Measurements from ENCODE around the gene PCDH9.

Gene PCDH9

DNA sequence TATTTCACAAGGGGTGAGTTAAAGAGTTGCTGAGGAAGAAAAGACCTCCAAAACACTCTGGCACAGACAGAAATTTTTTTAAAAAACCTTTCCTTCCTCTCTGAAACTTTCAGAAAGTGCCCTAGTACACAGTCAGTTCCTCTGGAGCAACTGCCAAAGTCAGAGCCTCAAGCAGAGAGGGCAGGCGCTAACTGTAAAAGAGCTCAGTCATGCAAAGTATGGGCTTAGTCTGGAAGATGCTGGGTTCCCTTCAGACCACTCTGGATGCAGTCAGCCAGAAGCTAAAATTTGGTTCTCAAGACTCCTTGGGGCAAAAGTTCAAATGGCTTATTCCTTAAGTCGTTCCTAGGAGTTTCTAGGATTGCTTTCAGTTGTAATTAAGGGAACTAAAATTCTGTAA, 671.6 kb downstream of the PCDH9 start:
- intact Hi-C loops (cut with DNase I) = no loop called here
- DNase-seq = peak in 10 of 42 donors; percentile 1 to 40 (median 10)

DNA sequence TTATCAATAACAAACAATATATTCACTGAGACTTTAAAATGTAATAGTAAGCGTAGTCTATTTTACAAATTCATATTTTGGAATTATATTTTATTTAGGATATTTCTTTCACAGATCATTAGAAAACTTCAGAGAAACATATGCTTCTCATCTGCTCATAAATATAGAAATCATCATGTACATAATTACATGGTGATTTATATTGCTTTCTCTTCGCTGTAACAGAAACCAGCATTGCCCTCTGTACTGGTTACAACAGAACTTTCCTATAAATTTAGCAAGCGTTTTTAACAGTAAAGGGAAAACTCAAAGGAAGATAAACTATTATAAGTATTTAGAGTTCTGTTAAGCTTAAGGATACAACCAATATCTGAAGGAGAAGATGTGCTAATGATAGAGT, 672.8 kb downstream of the PCDH9 start:
- DNase-seq = no peak
- intact Hi-C loops (cut with DNase I) = no loop called here

DNA sequence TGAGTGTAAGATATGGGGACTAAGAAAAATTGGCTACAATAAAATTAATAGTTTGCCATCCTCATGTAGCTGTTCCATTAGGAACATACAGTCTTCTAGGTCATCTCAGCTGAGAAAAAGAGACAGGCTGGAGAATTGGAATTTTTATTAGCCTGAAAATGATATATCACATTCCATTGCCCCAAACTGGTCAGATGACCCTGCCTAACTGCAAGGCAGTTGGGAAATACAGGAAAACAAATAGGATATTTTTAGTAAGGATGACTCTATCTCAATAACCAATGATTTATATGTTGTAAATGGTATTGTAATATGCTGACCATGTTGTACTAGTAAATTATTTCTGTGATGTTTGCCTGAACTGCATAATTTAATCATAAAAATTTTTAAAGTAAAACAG, 673.8 kb downstream of the PCDH9 start:
- intact Hi-C loops (cut with DNase I) = no loop called here
- no peak for DNase-seq

DNA sequence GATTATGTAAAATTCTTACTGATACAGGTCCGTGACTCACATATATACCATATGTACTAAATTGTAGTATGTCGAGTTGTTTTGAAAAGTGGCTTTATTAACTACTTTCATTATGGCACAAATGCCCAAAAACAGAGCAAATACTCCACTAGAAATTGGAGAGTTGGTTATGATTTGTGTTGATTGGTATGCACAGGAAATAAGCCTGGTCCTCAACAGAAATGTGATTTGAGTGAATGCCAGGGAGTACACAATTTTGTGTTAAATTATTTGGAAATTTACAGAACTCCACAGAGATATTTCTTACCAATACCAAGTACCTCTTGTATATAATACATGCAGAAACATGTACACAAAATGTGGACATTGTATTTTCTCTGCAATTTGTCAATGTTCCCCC, 676.7 kb downstream of the PCDH9 start:
- DNase-seq = no peak
- intact Hi-C loops (cut with DNase I) = no loop called here

DNA sequence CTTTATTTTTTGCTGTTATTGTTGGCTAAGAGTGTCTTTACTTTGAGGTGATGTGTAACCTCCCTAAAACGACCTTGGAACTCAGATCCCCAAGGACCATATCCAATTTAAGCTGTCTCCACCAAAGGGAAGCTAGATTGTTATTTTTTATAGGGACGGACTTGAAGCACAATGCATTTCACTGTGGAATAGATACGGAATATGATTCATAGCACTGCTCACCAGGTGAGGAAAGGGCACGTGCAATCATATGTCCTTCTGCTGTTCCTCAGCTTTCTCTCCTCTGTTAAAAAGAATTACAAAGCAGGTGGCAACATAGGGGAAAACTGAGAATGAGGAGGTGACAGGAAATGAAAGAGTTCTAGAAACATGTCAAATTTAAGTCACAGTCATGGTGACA, 679.0 kb downstream of the PCDH9 start:
- DNase-seq = no peak
- intact Hi-C loops (cut with DNase I) = no loop called here

DNA sequence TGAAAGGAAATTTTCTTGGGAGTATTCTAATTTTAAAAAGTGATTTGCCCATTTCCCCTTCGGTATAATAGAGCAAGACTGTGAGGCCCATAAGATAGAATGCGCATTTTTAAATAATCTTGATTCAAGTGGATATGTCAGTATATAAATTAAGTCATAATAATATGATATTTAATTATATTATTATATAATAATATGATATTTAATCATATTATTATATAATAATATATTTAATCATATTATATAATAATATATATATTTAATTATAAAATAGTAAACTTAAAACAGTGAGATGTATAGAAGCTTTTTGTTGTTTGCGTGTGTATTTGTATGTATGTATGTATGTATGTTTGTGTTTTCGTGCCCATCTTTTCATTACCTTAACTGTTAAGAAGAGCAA, 682.5 kb downstream of the PCDH9 start:
- no peak for DNase-seq
- intact Hi-C loops (cut with DNase I) = no loop called here

DNA sequence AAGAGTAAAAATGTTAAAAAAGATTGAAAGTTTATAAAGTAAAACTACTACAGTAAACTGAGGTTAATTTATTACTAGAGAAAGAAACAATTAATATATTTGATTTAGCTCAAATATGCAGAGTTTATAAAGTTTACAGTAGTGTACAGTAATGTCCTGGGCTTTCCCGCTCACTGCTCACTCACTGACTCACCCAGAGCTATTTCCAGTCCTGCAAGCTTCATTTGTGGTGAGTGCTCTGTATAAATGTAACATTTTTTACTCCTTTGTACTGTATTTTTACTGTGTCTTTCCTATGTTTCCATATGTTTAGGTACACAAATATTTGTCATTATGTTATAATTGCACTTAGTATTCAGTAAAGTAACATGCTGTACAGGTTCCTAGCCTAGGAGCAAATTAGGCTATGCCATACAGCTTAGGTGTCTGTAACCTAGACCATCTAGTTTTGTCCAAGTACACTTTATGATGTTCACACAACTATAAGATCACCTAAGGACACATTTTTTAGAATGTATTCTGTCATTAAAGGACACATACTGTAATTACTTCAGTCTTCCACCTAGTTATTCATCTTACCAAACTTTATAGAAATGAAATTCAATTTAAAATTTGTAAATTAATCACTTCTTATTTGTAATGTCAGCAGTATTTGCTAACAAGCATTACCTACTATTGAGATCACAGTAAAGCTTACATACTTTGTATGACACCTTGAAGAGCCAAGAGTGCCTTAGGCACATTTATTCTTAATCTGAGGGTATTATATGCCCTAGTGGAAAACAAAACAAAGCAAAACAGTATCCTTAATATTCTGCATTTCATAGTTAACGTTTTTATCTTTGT, 683.4 kb downstream of the PCDH9 start:
- intact Hi-C loops (cut with DNase I) = no loop called here
- no peak for DNase-seq

DNA sequence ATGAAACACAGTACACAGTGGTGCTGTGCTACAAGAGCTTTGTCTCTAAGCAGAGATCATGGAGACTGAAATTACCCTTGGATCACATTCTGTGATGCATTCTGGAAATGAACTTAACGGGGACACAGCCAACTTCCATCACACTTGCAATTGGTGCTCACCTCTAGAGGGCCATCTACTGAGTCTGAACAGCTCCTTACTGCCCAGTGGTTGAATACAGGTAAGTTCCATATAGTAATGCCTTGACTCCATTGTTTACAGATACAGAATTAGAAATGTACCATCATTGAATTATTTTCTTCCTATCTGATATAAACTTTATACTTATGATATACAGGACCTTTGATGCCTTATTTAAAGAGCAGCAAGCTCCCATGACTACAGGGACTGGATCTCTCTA, 686.4 kb downstream of the PCDH9 start:
- intact Hi-C loops (cut with DNase I) = no loop called here
- DNase-seq = no peak

DNA sequence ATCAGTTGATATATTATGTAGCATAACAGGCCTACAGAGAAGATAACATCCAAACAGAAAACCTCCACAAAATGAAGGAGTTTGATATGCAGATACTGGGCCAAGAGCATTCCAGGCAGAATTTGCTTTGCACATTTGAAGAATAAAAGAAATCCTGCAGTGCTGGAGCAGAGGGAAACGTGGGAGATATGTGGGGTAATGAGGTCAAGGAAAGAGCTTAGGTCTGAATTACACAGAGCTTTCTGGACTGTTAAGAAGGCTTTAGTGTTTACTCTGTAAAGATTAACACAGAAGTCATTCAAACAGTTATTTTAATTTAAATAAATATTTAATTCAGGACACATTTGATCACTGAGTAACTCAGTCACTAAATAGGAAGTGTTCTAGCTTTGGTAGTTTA, 692.7 kb downstream of the PCDH9 start:
- intact Hi-C loops (cut with DNase I) = no loop called here
- DNase-seq = no peak

DNA sequence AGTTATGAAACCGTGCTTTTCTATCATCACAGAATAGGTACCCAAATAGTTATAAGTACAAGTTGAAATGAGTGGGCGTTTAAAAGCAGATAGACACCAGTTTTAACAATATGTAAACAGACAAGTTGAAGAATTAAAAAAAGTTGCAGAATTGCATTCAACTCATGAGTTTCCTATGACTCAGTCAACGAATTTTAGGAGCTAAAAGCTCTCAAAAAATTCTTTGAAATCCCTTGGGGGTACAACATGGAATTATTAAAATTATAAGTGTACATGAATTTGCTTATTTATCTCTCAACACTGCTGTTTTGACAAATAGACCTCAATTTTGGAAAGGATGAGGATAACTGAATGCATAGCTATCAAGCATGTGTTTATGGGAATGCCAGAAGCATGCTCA, 693.4 kb downstream of the PCDH9 start:
- no peak for DNase-seq
- intact Hi-C loops (cut with DNase I) = no loop called here

DNA sequence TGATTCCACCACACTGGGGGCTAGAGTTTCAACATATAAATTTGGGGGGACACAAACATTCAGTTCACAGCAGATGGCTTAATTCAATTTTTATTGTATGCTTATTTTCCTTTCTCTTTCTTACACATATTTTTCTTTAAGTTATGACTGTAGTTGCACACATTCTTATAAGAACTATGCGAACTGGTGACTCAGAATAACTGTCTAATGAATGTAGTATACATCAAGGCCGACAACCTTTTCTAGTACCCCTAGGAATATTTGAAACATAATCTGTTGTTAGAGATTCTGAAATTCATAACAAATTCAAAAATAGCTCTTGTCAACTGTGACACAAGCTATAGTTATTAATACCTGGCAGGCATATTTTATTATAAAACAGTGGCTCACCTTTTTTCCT, 695.6 kb downstream of the PCDH9 start:
- intact Hi-C loops (cut with DNase I) = no loop called here
- DNase-seq = no peak

DNA sequence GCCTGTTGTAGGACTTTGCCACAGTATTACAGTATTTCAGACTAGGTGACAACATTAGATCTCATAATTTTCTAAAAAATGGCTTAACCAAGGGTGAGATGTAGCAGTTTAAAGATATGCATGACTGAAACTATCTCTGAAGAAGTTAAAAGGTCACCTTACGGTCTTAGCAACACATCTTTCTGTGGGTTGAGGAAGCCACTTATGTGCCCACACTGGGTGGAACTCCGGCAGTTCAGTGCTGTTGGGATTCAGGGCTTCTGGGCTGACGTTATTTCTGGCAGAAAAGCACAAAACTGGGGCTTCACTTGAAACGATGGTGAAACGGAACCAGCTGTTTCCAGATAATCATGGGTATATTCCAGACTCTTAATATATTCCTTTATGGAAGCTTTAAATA, 697.3 kb downstream of the PCDH9 start:
- no peak for DNase-seq
- intact Hi-C loops (cut with DNase I) = no loop called here

DNA sequence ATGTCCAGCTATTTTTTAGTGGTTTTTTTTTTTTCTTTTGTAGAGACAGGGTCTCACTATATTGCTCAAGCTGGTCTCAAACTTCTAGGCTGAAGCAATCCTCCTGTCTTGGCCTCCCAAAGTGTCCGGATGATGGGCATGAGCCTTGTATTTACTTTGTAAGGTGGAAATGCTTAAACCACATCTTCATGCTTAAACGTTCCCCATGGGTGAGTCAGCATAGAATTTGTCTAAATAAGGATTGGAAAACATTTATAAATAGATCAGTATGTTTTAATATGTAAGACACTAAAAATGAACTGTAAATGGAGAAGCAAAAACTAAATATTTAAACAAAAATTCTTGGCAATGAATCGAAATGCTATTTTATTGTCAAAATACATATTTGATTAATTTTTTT, 698.0 kb downstream of the PCDH9 start:
- intact Hi-C loops (cut with DNase I) = no loop called here

DNA sequence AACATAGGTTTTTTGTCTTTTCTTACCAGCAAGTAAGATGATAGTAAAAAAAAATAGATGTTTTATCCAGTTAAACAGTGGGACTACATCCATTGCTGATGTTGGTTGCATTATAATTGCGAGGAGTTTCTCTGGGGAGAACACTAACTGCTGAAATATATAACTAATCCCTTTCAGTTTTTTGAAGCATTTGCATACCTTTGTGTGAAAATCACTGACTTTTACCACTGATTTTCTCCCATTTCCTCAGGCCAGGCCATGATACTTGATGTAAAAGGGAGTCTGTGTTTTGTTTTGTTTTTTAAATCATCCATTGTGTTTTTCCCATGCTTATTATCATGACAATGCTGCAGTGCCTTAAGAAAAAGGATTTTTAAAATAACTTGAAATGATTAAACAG, 699.5 kb downstream of the PCDH9 start:
- intact Hi-C loops (cut with DNase I) = no loop called here
- DNase-seq = no peak

More for the DNA sequence above, 698.0 kb downstream of the PCDH9 start:
- DNase-seq = no peak

DNA sequence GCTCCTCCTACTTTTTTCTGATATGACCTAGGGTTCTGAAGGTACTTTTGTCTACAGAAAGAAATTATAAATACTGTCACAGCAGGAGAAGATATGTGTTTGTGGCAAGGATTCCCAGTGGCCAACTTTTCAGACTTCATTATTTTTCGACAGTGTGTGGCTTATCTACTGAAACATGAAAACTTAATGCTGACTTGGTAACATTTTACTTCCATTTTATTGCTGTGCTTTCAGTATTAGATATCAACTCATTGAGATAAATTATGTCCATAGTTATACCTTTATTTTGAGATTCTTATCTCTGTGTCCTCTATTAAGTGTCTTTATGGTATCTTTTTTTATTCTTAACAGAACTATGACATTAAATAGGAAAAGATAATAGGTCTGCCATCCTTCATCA, 700.0 kb downstream of the PCDH9 start:
- no peak for DNase-seq
- intact Hi-C loops (cut with DNase I) = no loop called here

DNA sequence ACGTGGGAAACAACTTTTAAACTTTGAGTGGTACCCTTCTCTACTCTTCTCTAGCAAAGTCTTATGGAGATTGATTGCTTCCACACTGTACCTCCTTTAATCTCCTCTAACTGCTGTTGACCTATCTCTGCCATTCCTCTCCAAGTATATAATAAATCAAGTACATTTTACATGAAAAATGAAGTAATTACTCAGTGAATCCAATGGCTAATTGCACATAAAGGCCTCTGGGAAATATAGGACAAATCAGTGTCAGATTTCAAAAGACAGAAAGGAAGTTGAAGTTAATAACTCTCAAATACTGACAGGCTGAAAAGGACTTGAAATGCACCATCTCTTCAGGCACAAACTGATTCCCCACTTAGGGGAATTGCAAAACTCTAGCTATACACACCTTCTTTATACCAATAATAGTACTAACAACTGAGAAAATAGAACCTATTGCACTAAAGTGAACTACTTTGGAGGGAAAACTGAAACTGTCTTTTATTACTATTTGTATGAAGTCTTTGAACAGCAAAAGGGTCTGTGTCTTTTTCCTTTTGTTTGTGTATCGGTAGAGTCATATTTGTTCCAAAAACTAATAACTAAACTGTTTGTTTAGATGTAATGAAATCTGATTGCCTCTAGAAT, 701.1 kb downstream of the PCDH9 start:
- intact Hi-C loops (cut with DNase I) = no loop called here
- DNase-seq = no peak

DNA sequence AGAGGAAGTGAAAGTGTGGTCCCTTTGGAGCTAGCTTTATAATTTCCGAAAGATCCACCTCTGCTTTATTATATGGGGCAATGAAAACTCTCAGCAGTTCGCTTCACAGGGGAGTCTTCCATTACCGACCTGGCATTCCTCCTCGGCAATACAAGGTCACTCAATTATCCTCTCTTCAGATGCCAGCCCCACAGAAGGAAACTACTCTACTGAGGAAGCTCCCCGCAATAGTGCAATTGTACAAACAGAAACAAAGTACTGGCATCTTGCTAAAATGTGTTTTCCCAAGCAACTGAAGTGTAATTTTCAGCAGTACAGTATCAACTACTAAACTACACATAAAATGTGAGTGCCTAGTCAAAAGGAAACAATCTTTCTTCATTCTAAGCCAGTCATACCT, 702.0 kb downstream of the PCDH9 start:
- no peak for DNase-seq
- intact Hi-C loops (cut with DNase I) = no loop called here

DNA sequence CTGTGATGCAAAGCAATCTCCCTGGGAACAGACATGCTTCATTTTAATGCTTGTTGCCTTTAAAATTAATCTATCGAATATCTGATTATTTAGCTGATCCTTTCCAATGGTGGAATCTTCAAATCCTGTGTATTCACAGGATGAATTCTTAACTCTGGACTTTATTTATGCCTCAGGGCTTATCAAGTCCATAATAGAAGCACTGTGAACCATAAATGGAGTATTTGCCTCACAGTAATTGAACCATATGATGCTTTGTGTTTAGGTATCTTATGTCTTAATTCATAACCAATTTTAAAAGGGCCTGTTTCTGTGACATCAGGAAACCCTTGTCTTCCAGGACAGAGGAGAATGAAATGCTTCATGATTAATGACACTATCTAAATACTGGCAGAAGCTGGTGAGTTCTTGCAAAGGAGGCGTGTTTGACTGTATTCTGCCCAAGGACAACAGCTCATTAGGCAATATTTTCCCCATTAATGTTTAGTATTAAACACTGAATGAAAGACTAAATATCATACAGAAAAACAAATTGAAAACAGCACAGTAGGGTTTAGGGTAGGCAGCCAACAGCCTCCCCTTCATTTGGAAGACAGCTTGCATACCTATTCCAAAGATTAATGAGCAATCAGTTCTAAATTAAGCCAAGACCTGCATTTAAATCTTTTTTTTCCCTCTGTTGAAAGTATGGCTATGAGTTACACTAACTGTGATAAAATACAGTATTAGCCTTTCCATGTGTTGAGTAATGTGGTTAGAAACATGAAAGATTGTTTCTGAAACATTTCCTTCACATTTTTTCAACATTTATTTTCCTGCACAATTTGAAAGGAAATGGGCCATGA, 709.4 kb downstream of the PCDH9 start:
- intact Hi-C loops (cut with DNase I) = no loop called here
- DNase-seq = no peak

DNA sequence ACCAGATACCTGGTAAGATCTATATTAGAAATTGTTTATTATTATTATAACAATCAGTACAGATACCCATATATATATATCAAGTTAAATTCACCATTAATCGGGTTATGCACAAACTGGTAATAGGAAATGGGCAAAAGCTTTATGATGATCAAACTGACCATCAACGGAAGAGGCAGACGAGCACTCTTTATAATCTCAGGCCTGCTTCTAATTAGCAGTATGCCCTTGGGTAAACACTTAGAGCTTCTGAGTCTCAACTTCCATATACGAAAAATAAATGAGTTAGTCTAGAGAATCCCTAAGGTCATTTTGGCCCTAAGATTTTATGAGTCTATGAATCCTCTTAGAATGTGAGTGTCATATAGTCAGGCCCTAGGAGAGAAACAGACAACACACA, 710.9 kb downstream of the PCDH9 start:
- no peak for DNase-seq
- intact Hi-C loops (cut with DNase I) = no loop called here

DNA sequence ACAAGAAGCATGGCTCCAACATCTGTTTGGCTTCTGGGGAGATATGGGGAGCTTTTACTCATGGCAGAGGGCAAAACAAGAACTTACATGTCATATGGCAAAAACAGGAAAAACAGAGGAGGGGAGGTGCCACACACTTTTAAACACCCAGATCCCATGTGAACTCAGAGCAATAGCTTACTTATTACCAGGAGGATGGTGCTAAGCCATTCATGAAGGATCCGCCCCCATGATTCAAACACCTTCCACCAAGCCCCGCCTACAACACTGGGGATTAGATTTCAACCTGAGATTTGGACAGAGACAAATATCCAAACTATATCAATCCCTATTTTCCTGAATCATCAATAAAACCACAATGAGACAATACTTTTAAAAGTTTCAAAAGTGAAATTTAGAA, 712.1 kb downstream of the PCDH9 start:
- intact Hi-C loops (cut with DNase I) = no loop called here
- no peak for DNase-seq

Measured in head of caudate nucleus (tissue), 42 donors.